Skin epidermis (tissue), 12 donors: Measurements from ENCODE around the gene FAM180B.
A peak's percentile ranks its signal among the peaks of the same experiment; 100 is the strongest.

Source experiments
- H3K27ac ChIP-seq, 21 experiments: fragments of 200-600 bp; sonication (generic) in 11 of 21; one replicate each; pipeline ENCODE4 v1.5.0; 2020; ENCODE audit warnings: mild to moderate bottlenecking in 3 of 21, inconsistent platforms in 2 of 21, moderate library complexity in 2 of 21
- H3K4me3 ChIP-seq, 7 experiments: fragments of 200-600 bp; sonication (generic) in 2 of 7; one replicate each; pipeline ENCODE4 v1.5.0; 2020; ENCODE audit warnings: inconsistent platforms in 2 of 7, mild to moderate bottlenecking in 2 of 7, moderate library complexity in 1 of 7

Gene FAM180B

DNA sequence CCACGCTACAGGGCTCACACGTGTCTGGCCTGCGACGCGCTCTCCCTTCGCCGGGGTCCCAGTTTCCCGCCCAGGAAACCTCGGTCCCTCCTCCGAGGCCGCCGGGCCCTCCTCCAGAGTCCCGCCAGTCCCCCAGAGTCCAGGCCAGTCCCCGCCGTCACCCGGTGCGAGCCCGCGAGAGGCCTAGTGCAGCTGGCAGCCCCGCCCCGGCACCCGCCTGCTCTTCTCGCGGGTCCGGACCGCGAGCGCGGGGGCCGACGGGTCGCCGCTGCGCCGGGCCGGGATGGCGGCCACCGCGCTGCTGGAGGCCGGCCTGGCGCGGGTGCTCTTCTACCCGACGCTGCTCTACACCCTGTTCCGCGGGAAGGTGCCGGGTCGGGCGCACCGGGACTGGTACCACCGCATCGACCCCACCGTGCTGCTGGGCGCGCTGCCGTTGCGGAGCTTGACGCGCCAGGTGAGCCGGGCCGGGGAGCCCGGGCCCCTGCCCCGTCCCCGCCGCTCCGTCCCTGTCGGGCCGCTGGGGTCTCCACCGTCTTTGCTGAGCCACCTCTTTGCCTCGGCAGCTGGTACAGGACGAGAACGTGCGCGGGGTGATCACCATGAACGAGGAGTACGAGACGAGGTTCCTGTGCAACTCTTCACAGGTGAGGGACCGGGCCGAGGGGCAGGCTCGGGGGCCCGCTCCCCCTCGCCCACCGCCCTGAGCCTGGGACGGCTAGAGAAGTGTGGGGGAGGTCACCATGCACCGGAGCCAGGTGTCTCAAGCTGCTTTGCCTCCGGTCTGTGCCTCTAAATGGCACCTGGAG lies 20.9 kb upstream of the FAM180B start, which contains the start of gene PTPMT1:
TSS of gene PTPMT1 (plus strand) at position 260 of the 809 bp plus-strand sequence. CDS start at position 284, 24 bp downstream.
- Histone ChIP-seq H3K27ac (peak within 1 kb of the TSS; percentile 31 to 96 (median 89)), H3K4me3 (peak within 1 kb of the TSS; percentile 69 to 95 (median 84))

DNA sequence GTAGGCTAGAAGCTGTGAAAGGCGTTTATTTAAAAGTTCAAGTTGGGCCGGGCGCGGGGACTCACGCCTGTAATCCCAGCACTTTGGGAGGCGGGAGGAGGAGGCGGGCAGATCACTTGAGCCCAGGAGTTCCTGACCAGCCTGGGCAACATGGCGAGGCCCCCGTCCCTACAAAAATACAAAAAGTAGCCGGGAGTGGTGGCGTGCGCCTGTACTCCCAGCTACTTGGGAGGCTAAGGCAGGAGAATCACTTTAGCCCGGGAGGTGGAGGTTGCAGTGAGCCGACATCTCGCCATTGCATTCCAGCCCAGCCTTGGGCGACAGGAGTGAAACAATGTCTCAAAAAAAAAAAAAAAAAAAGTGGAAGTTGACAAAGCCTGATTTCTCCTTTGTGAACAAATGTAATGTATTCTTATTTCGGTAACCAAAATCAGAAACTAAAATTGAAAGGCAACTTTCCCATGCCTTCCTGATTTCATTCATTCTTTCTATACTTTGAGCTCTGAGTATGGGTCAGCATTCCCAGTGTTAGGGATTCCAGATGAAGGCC lies 20.3 kb upstream of the FAM180B start:
- Histone ChIP-seq H3K27ac (peak overlapping the region in 20 of 21 experiments; percentile 59 to 96 (median 89)), H3K4me3 (peak overlapping the region; percentile 69 to 95 (median 84))

DNA sequence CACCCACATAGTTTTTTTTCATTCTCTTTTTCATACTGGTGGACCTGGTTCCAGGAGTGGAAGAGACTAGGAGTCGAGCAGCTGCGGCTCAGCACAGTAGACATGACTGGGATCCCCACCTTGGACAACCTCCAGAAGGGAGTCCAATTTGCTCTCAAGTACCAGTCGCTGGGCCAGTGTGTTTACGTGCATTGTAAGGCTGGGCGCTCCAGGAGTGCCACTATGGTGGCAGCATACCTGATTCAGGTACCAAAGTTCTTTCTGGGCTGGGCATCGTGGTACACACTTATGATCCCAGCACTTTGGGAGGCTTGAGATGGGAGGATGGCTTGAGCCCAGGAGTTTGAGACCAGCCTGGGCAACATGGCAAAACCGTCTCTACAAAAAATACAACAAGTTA lies 16.8 kb upstream of the FAM180B start:
- no peak overlapping the region for H3K27ac ChIP-seq
- H3K4me3 ChIP-seq, result no peak overlapping the region

DNA sequence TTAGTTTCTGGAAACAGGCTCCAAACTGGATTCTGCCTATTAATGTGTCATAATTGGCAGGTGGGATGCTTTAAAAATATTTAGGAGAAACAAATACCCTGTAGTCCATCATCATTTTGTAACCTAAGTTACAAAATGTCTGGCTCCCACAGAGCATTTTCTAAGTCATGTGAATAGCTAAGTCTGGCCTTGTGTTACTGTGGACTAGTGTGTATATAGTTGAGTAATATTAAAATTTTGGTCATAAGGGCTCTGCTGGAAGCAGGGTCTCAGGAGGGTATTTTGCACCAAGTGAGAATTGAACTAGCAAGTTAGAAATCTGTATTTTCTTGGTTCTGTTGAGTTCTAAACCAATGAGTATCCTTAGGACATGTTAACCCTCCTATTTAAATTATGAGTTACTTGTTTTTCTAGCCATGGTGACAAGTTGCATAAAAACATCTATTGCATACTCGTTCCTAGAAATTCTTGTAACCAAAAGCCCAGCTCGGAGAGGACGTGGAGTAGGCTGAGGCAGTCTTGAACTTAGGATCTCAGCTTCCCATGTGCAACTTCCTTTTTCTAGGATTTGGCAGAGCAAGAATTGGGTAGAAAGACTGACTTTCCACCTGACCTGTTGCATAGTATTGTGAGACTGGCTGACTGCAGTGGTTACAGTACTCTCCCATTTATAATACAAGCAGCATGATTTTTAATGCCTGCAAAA lies 15.7 kb upstream of the FAM180B start:
- Histone ChIP-seq H3K4me3 (no peak overlapping the region), H3K27ac (peak overlapping the region in 1 of 21 experiments; percentile 12)

DNA sequence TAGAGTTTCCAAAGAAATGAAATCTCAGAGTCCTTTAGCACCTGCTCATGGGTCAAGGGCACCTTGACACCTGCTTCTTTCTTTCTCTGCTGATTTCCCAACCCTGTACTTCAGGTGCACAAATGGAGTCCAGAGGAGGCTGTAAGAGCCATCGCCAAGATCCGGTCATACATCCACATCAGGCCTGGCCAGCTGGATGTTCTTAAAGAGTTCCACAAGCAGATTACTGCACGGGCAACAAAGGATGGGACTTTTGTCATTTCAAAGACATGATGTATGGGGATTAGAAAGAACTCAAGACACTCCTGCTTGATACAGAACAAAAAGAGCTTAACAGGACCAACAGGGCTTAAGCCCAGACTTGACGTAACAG lies 15.1 kb upstream of the FAM180B start:
- no peak overlapping the region for H3K4me3 ChIP-seq
- H3K27ac ChIP-seq, result peak overlapping the region in 1 of 21 experiments; percentile 12

DNA sequence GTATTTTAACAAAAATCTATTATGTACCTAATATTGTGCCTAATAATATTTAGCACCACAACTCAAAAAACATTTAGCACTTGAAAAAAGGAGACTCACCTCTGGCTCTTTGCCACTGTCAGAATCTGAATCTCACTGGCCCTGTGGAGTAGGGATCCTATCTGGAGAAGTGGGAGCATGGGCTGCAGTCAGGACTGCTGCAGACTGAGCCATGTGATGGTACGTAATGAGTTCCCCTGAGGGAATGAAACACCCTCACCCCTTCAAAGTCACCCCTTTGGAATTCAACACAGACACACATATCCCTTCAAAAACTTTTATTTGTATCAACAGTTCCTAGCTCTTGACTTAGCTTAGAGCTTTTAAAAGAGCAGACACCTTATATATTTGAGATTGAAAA lies 14.6 kb upstream of the FAM180B start:
- Histone ChIP-seq H3K27ac (peak overlapping the region in 2 of 21 experiments; percentile 0 to 26), H3K4me3 (no peak overlapping the region)

DNA sequence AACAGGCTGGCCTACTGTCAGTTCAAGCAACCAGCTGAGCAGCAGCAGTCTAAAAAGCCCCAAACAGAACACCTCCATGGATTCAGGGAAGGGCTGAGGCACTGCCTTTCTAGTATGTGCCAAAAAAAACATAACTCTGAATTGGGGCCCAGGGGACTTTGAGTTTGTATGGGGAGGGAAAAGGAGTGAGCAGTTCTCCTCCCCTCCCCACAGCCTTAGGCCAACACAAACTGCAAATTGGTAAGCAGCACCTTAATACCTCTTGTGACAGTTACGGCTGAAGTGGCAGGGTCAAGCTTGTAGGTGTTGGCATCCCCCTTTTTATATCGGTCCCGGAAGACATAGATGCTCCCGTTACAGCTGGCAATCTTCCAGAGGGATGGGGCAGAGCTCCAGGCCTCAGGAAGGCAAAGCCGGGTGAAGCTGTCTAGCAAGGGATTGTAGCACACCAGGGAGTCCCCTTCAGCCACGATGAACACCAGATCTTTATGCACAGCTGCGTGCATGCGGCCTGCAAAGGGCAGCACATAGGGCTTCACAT lies 13.7 kb upstream of the FAM180B start:
- Histone ChIP-seq H3K4me3 (no peak overlapping the region), H3K27ac (peak overlapping the region in 1 of 21 experiments; percentile 29)

DNA sequence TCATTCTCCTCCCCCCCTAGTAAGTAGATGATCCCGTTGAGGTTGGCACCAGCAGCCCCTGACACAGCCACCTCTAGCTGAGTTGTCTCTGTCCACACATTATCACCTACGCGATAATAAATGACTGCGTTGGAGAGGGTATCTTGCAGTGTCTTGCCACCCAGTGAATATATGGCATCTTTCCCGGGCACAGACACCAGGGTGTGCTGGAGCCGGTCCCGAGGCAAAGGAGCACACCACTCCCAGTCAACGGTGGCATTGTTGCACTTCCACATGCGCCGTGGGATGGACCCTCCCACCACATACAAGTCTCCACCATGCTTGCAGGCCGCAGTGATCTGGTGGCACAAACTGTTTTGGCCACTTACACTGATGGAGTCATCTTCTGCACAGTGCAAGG lies 13.2 kb upstream of the FAM180B start:
- H3K4me3 ChIP-seq, result no peak overlapping the region
- no peak overlapping the region for H3K27ac ChIP-seq

DNA sequence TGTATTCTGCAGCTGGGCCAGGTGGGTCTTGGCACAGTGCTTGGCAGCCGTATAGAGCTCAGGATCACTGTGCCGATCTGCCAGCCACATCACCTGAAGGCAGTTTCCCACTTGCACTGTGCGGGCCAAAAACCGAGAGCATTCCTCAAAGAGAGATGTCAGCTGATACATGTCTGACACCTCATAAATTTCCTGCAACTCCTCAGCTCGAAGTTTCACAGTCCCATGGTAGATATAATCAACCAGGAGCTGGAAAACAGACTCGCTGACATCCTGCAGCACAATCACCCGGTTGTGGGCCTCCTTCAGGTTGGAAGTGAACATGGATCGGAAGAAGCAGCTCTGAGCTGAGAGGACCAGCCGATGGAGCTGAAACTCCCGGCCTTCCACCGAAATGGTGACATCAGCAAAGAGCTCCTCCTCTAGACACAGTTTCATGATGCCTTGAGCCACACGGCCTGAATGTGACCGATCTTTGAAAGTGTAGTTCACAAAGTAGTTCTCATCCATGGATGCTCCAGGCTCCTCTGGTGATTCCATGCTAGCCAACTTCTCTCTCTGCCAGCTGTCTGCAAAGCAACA lies 8.9 kb upstream of the FAM180B start:
- peak overlapping the region in 7 of 21 experiments; percentile 89 to 95 (median 93) for H3K27ac ChIP-seq
- peak overlapping the region in 2 of 7 experiments; percentile 91 to 96 for H3K4me3 ChIP-seq

DNA sequence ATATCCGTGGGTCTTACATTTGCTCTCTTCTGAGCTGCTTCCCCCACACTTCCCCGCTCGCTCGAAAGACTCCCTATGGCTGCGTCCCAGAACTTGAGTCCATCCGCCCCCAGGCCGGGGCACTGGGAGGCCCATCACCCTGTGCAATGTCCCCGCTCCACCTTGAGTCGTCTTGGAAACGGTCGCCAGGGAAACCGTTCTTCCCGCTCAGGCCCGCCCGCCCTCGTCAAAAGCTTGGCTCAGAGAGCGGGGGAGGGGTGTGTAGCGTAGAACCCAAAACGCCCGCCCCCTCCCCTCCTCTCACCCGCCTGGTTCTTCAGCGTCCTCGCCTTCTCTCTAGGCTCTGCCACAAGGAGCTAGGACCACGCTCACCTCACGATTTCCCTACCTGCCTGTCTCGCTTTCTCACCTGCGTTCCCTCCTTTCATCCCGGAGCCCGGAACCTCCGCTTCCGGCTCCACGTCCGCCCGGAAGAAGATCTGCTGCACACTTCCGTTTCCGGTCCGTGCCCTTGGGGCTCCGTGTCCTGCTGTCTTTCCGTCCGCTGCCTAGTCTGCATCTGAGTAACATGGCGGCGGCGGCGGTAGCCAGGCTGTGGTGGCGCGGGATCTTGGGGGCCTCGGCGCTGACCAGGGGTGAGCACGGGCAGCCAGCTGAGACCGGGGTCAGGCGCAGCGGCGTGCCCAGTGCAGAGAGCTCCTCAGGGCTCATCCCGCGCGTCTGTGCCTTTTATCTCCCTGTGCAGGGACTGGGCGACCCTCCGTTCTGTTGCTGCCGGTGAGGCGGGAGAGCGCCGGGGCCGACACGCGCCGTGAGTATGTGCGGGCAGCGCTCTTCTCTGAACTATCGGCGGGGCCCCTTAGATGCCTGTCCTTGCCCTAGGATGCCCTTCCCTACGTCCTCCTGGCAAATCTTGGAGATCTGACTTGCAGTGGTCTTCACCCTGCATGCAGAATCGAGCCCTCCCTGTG lies 7.7 kb upstream of the FAM180B start, which contains the start of the genes KBTBD4 and NDUFS3:
TSS of gene KBTBD4 (minus strand) at position 447 of the 971 bp plus-strand sequence. CDS start at position 428, 19 bp downstream.
TSS of gene NDUFS3 (plus strand) at position 551 of the 971 bp plus-strand sequence. CDS start at position 569, 18 bp downstream.
- H3K4me3 ChIP-seq, result peak within 1 kb of the TSS; percentile 80 to 96 (median 93)
- H3K27ac ChIP-seq, result peak within 1 kb of the TSS; percentile 38 to 97 (median 91)

DNA sequence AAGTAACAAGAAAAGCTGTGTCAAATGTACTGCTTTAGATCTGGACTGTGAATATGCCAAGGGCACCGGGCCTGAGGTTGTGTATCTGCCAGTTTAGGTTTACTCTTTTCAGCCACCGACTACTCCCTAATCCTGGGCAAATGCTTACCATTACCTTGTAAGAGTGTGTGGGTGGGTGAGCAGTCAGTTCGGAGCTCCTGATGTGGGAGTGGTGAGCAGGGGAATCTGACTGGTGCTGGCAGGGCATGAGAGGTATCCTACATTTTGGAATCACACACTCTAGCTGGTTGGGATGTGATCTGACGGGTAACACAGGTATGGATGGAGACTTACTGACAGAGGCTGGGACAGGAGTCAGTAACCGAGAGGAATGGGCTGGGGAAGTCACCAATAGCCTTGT lies 2.6 kb upstream of the FAM180B start:
- H3K27ac ChIP-seq, result no peak overlapping the region
- no peak overlapping the region for H3K4me3 ChIP-seq

DNA sequence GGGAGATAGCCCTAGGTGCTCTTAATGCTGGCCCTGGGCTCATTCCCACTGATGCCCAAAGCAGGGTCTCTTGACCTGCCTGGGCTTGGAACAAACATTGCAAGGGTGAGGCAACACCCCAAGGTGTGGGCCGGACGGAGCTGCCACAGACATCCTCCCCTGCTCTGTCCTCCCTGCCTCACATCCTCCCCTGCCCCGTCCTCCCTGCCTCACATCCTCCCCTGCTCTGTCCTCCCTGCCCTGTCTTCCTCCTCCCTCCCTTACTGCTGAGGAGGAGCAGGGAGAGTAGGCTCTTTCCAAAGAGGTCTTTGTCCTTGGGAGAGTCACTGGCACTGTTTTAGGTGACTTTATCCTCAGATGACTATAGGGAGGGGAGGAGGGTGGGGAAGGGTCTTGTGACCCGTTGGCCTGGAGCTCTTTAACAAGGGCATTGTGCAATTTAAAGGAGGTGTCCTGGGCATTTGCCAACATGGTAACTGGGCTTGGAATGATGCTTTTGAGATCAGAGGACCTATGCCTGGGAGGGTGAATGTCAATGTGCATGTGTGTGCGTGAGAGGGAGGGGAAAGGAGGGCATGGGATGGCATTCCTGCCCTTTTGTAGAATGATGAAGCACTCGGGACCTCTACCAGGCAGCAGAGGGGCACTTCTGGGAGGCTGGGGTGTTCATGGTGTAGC lies 700 bp downstream of the FAM180B start:
- H3K4me3 ChIP-seq, result peak overlapping the region in 1 of 7 experiments; percentile 25
- H3K27ac ChIP-seq, result peak overlapping the region in 16 of 21 experiments; percentile 11 to 73 (median 57)

DNA sequence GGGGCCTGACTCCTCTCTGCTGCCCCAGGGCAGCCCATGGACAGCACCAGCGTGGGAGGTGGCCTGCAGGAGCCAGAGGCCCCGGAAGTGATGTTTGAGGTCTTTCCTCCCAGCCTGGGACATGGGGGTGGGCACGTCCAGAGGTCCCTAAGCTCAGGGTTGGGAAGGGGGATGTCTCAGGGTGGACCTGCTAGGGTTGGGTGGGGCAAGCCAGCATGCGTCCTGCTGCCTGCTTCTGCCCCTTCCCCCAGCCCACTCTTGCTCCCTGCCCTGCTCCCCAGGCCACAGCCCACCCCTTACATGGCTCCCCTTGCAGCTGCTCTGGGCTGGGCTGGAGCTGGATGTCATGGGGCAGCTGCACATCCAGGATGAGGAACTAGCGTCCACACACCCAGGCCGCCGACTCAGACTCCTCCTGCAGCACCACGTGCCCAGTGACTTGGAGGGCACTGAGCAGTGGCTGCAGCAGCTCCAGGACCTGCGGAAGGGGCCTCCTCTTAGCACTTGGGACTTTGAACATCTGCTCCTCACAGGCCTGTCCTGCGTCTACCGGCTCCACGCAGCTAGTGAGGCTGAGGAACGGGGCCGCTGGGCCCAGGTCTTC lies 1.3 kb downstream of the FAM180B start:
- H3K4me3 ChIP-seq, result peak overlapping the region in 1 of 7 experiments; percentile 15
- peak overlapping the region in 16 of 21 experiments; percentile 11 to 73 (median 57) for H3K27ac ChIP-seq

DNA sequence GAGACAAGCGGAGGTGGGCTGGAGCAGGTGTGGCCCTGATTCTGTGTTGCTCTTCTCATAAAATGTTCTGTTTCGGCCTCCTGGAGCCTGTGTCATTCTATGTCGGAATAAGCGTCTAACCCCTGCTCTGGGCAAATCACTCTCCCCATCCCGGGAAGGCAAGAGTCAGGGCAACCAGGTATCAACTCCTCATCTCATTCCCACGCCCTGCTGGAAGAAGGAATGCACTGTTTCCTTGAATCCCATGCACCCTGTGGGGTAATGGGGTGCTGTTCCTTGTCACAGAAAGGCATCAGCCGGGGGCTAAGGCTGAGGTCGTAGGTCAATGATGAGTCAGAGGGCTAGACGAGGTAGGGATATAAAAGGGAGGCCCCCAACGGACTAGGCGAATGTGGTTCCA lies 2.6 kb downstream of the FAM180B start:
- Histone ChIP-seq H3K4me3 (peak overlapping the region in 1 of 7 experiments; percentile 24), H3K27ac (no peak overlapping the region)

DNA sequence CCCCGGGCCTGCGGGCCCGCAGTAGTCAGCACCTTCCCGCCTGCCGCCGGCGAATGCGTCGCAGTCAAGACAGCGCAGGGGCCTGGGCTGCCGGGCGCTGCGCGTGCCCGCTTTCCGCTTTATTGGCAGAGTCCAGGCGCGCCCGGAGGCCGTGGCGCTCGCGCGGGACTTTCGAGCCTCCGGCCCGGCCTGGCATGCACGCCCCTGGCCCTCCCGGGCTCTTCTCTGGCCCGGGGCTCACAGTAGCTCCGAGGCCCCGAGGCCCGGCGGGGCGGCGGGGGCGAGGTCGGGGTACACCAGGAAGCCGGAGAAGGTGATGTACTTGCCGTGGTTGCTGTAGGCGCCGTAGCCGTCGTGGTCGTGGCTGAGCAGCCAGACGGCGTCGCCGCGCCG lies 3.1 kb downstream of the FAM180B start:
- Histone ChIP-seq H3K4me3 (peak overlapping the region in 1 of 7 experiments; percentile 24), H3K27ac (no peak overlapping the region)

DNA sequence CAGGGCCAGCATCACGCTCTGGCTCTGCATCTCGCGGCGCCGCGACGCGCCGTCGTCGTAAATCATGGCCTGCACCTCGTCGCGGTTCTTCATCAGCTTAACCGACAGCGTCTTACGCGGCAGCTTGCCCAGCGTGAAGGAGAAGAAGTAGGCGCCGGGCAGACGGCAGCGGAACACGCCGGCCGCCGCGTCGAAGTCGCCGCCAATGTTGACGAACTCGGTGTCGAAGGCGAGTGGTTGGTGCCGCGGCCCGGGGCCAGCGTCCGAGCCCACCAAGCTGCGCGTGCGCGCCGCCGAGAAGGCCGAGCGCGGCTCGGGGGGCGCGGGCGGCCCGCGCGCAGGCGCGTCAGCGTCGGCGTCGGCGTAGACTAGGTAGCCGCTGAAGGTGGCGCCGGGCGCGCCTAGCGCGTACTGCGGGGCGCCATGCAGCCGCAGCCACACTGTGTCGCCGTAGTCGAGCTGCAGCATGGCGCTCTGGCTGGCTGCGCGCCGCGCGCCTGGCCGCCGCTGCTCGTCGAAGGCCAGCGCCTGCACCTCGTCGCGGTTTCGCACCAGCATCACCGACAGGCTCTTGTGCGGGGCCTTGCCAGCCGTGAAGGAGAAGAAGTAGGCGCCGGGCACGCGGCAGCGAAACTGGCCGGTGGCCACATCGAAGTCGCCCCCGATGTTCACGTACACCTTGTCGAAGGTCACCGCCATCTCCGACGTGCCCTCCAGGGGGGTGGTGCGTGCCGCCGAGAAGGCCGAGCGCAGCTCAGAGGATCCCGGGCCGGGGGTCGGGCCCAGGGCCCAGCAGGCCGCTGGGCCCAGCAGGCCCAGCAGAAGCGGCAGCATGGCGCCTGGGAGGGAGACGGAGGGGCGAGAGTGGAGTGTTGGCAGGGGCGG lies 3.7 kb downstream of the FAM180B start:
- Histone ChIP-seq H3K27ac (no peak overlapping the region), H3K4me3 (peak overlapping the region in 1 of 7 experiments; percentile 24)
